Liver (tissue), 10 donors: ENCODE results near the gene CACNG6. TPM values are rescaled to one million over a fixed set of nuclear protein-coding genes. Genes with fewer than 3 reads are reported as not detected.

Experiments used
- DNase-seq: peaks from one replicate; pipeline ENCODE4 v3.0.0-alpha.2; 2017; ENCODE audit warnings: low spot score
- H3K27ac ChIP-seq, 2 donors: one replicate each; pipeline ENCODE4 v1.7.0; 2013; ENCODE audit warnings: inconsistent platforms in 2 of 2, low read length in 2 of 2, control low read depth in 1 of 2, low read depth in 1 of 2, mild to moderate bottlenecking in 1 of 2
- H3K27me3 ChIP-seq, 4 donors: one replicate each; pipeline versions ENCODE4 v1.6.1 to v1.7.0; 2013; ENCODE audit warnings: low read length in 3 of 4, inconsistent platforms in 1 of 4, mild to moderate bottlenecking in 1 of 4, moderate library complexity in 1 of 4; ENCODE audit not compliant: control insufficient read depth in 4 of 4, insufficient read depth in 4 of 4
- H3K36me3 ChIP-seq, 4 donors: one replicate each; pipeline versions ENCODE4 v1.6.1 to v1.7.0; 2013; ENCODE audit warnings: low read length in 3 of 4, mild to moderate bottlenecking in 3 of 4, low read depth in 1 of 4, moderate library complexity in 1 of 4; ENCODE audit not compliant: control insufficient read depth in 4 of 4, insufficient read depth in 3 of 4
- H3K4me1 ChIP-seq, 4 donors: one replicate each; pipeline versions ENCODE4 v1.6.1 to v1.7.0; 2013; ENCODE audit warnings: low read length in 3 of 4, mild to moderate bottlenecking in 3 of 4, moderate library complexity in 1 of 4; ENCODE audit not compliant: control insufficient read depth in 4 of 4, insufficient read depth in 4 of 4
- H3K4me3 ChIP-seq, 3 donors: one replicate each; pipeline versions ENCODE4 v1.6.1 to v1.7.0; 2013; ENCODE audit warnings: low read length in 3 of 3, control low read depth in 1 of 3, low read depth in 1 of 3, mild to moderate bottlenecking in 1 of 3
- H3K9ac ChIP-seq, 2 donors: one replicate each; pipeline ENCODE4 v1.7.0; 2013; ENCODE audit warnings: low read length in 2 of 2, mild to moderate bottlenecking in 2 of 2, moderate library complexity in 2 of 2, control low read depth in 1 of 2, low read depth in 1 of 2
- H3K9me3 ChIP-seq, 4 donors: one replicate each; pipeline versions ENCODE4 v1.6.1 to v1.7.0; 2013; ENCODE audit warnings: low read length in 3 of 4; ENCODE audit not compliant: control insufficient read depth in 4 of 4
- ATF3 ChIP-seq: IDR thresholded peaks from 2 replicates; pipeline ENCODE4 v1.6.1; 2016; ENCODE audit warnings: antibody characterized with exemption
- CTCF ChIP-seq: fragments of 150-350 bp; IDR thresholded peaks from 2 replicates; pipeline ENCODE4 v1.5.1; 2017; ENCODE audit warnings: improper control_type of control experiment, low read depth, low read length; ENCODE audit not compliant: missing input control
- EGR1 ChIP-seq, 2 donors: IDR thresholded peaks; 2 replicates each; pipeline ENCODE4 v1.6.1; 2016 to 2018; ENCODE audit warnings: antibody characterized with exemption in 2 of 2, low read depth in 2 of 2
- FOXA2 ChIP-seq: IDR thresholded peaks from 2 replicates; pipeline ENCODE4 v1.6.1; 2016; ENCODE audit warnings: antibody characterized with exemption
- HNF4A ChIP-seq, 2 donors: conservative IDR thresholded peaks; 2 replicates each; pipeline ENCODE4 v1.6.1; 2016; ENCODE audit warnings: antibody characterized with exemption in 2 of 2, mild to moderate bottlenecking in 2 of 2
- HNF4G ChIP-seq: IDR thresholded peaks from 2 replicates; pipeline ENCODE4 v1.6.1; 2016; ENCODE audit warnings: antibody characterized with exemption
- JUND ChIP-seq, 2 donors: IDR thresholded peaks; 2 replicates each; pipeline ENCODE4 v1.6.1; 2016; ENCODE audit warnings: antibody characterized with exemption in 2 of 2
- NR2F2 ChIP-seq: IDR thresholded peaks from 2 replicates; pipeline ENCODE4 v1.6.1; 2016; ENCODE audit warnings: antibody characterized with exemption
- RXRA ChIP-seq, 2 donors: IDR thresholded peaks; 2 replicates each; pipeline ENCODE4 v1.6.1; 2017 to 2018; ENCODE audit warnings: antibody characterized with exemption in 2 of 2, mild to moderate bottlenecking in 1 of 2
- TAF1 ChIP-seq: conservative IDR thresholded peaks from 2 replicates; pipeline ENCODE4 v1.6.1; 2016; ENCODE audit warnings: antibody characterized with exemption, mild to moderate bottlenecking
- YY1 ChIP-seq: IDR thresholded peaks from 2 replicates; pipeline ENCODE4 v1.6.1; 2016; ENCODE audit warnings: antibody characterized with exemption, mild to moderate bottlenecking
- WGBS: extraction: QIAGEN DNeasy Blood & Tissue Kit; methylation state at CpG from one replicate; pipeline ENCODE4 v1.1.7; 2013; 5-methylcytosine and 5-hydroxymethylcytosine counted together
- polyA plus RNA-seq, 2 donors: library from polyadenylated mRNA; stranded (reverse) in 1 of 2; unstranded in 1 of 2; fragments of 200-250 nt in 1 of 2; fragments of >200 nt in 1 of 2; fragmentation: Nextera tagmentation in 1 of 2; extraction: Ambion mirVana in 1 of 2; gene quantifications; one replicate each; pipeline versions ENCODE4 v1.2.1 to v1.2.3, GENCODE V29; 2013 to 2015
- small RNA-seq: library from RNA; depleted of rRNA; stranded (forward); fragments of <200 nt; gene quantifications from one replicate; pipeline ENCODE3, GENCODE V24; 2014
- total RNA-seq, 2 donors: library from RNA; depleted of rRNA; stranded (reverse); fragments of >200 nt; gene quantifications; one replicate each; pipeline ENCODE4 v1.2.3, GENCODE V29; 2014
- donor health status: healthy.
- donor health status: healthy.
- donor health status: healthy.
- donor health status: healthy.
- donor health status: healthy.

CACNG6 gene
- total and polyA plus RNA-seq, 4 donors: not detected

DNA sequence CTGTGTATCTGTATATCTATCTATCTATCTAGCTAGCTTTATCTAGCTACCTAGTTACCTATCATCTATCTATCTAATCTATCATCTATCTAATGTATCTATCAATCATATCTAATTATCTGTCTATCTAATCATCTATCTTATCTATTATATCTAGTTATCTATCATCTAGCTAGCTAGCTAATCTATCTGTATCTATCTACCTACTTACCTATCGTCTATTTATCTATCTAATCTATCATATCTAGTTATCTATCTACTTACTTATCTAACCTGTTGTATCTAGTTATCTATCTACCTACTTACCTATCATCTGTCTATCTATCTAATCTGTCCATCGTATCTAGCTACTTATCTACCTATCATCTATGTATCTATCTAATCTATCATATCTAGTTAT, 54.3 kb downstream of the CACNG6 start:
- 66% methylated on average over 2 of the region's 2 CpGs for WGBS

DNA sequence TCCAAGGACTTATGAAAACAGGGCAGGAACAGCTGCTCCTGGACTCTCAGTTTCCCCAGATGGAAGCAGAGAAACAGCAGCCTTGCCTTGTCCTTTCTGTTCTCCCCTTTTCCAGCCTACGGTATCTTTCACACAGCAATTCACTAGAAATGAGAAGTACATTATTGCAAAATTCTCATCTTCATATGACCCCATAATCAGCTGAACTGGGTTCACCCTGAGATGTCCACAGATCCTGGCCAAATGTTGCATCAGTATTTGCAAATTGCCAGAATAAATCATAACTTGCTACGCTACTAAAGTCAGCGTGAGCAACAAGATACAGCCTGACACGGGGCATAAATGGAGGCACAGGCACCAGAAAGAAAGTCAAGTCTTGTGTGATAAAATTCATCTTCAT, 56.2 kb downstream of the CACNG6 start:
- no peak for DNase-seq
- Histone ChIP-seq H3K4me1 (no peaks in the 10 kb centered on the region), H3K9ac (no peak overlapping the region), H3K27ac (no peak overlapping the region), H3K9me3 (peaks cover 0 to 2% (median 0%) of the 10 kb centered on the region in 4 donors), H3K36me3 (no peaks in the 10 kb centered on the region), H3K27me3 (peaks cover 0 to 5% (median 0%) of the 10 kb centered on the region in 4 donors), H3K4me3 (no peak overlapping the region)
- TF ChIP-seq NR2F2 (no peak), YY1 (no peak), RXRA (IDR thresholded peaks at IDR 0.05) (peak in 1 of 2 donors; percentile 10), JUND (IDR thresholded peaks at IDR 0.05) (no peak)
- 67% methylated on average over 4 of the region's 4 CpGs for WGBS

More for the DNA sequence above, 54.3 kb downstream of the CACNG6 start:
- Histone ChIP-seq H3K4me1 (no peaks in the 10 kb centered on the region), H3K27ac (no peak overlapping the region), H3K4me3 (no peak overlapping the region), H3K9me3 (peaks cover 0 to 2% (median 0%) of the 10 kb centered on the region in 4 donors), H3K27me3 (peaks cover 0 to 5% (median 0%) of the 10 kb centered on the region in 4 donors), H3K9ac (no peak overlapping the region), H3K36me3 (no peaks in the 10 kb centered on the region)
- TF ChIP-seq HNF4G (no peak), YY1 (no peak), EGR1 (IDR thresholded peaks at IDR 0.05; ENCODE audit: low read depth in 2 of 2) (no peak), CTCF (no peak), TAF1 (no peak), HNF4A (conservative IDR thresholded peaks at IDR 0.05) (no peak), FOXA2 (no peak), ATF3 (no peak)
- DNase-seq: no peak

Small RNA genes within 50 kb of the gene (small RNA-seq; reads per million reads assigned to genes)
- gene AC012314.20: not detected

Other genes starting within 250 kb of the CACNG6 start
- 1 to 10 TPM in 1 of 2 donors, under 1 TPM in 1; 0.98 to 1.8 TPM for gene NLRP12, start 167.3 kb upstream of the CACNG6 start, total RNA-seq
- under 1 TPM; 0.10 to 0.18 TPM for gene NLRP12, start 167.3 kb upstream of the CACNG6 start, polyA plus RNA-seq
- gene MYADM, start 123.8 kb upstream of the CACNG6 start, total RNA-seq: 1 to 10 TPM; 2.6 to 4.4 TPM
- 10 to 100 TPM in 1 of 2 donors, 1 to 10 TPM in 1; 8.8 to 28.0 TPM for gene MYADM, start 123.8 kb upstream of the CACNG6 start, polyA plus RNA-seq
- gene PRKCG, start 109.4 kb upstream of the CACNG6 start, total RNA-seq: under 1 TPM in 1 of 2 donors, not detected in 1; 0.09 TPM
- gene PRKCG, start 109.4 kb upstream of the CACNG6 start, polyA plus RNA-seq: not detected
- gene CACNG7, start 82.4 kb upstream of the CACNG6 start, total RNA-seq: not detected
- not detected for gene CACNG7, start 82.4 kb upstream of the CACNG6 start, polyA plus RNA-seq
- not detected for gene CACNG8, start 28.7 kb upstream of the CACNG6 start, total RNA-seq
- under 1 TPM in 1 of 2 donors, not detected in 1; under 0.01 TPM for gene CACNG8, start 28.7 kb upstream of the CACNG6 start, polyA plus RNA-seq
- 1 to 10 TPM in 1 of 2 donors, not detected in 1; 1.3 TPM for gene VSTM1, start 72.3 kb downstream of the CACNG6 start, total RNA-seq
- gene VSTM1, start 72.3 kb downstream of the CACNG6 start, polyA plus RNA-seq: under 1 TPM in 1 of 2 donors, not detected in 1; 0.07 TPM
- not detected for gene TARM1, start 89.7 kb downstream of the CACNG6 start, total RNA-seq
- not detected for gene TARM1, start 89.7 kb downstream of the CACNG6 start, polyA plus RNA-seq
- 1 to 10 TPM in 1 of 2 donors, under 1 TPM in 1; 0.65 to 1.0 TPM for gene OSCAR, start 109.2 kb downstream of the CACNG6 start, total RNA-seq
- gene OSCAR, start 109.2 kb downstream of the CACNG6 start, polyA plus RNA-seq: 1 to 10 TPM in 1 of 2 donors, under 1 TPM in 1; 0.60 to 2.0 TPM
- gene NDUFA3, start 111.2 kb downstream of the CACNG6 start, total RNA-seq: 10 to 100 TPM in 1 of 2 donors, 1 to 10 TPM in 1; 5.9 to 10.6 TPM
- 100 to 1,000 TPM; 126 to 343 TPM for gene NDUFA3, start 111.2 kb downstream of the CACNG6 start, polyA plus RNA-seq
- gene TFPT, start 124.0 kb downstream of the CACNG6 start, total RNA-seq: 1 to 10 TPM; 2.4 to 4.9 TPM
- gene TFPT, start 124.0 kb downstream of the CACNG6 start, polyA plus RNA-seq: 1 to 10 TPM; 3.5 to 5.6 TPM
- gene PRPF31, start 124.1 kb downstream of the CACNG6 start, total RNA-seq: 10 to 100 TPM; 23.8 to 33.0 TPM
- 10 to 100 TPM; 25.8 to 31.7 TPM for gene PRPF31, start 124.1 kb downstream of the CACNG6 start, polyA plus RNA-seq
- gene CNOT3, start 146.1 kb downstream of the CACNG6 start, total RNA-seq: 10 to 100 TPM in 1 of 2 donors, 1 to 10 TPM in 1; 6.3 to 13.0 TPM
- 10 to 100 TPM in 1 of 2 donors, 1 to 10 TPM in 1; 3.7 to 11.9 TPM for gene CNOT3, start 146.1 kb downstream of the CACNG6 start, polyA plus RNA-seq
- gene LENG1, start 168.1 kb downstream of the CACNG6 start, total RNA-seq: 1 to 10 TPM; 2.6 to 3.0 TPM
- gene LENG1, start 168.1 kb downstream of the CACNG6 start, polyA plus RNA-seq: 1 to 10 TPM; 2.8 to 4.4 TPM
- gene TMC4, start 181.5 kb downstream of the CACNG6 start, total RNA-seq: 1 to 10 TPM in 1 of 2 donors, under 1 TPM in 1; 0.23 to 1.8 TPM
- gene TMC4, start 181.5 kb downstream of the CACNG6 start, polyA plus RNA-seq: 1 to 10 TPM in 1 of 2 donors, under 1 TPM in 1; 0.92 to 2.4 TPM
- gene MBOAT7, start 197.9 kb downstream of the CACNG6 start, total RNA-seq: 10 to 100 TPM; 10.3 to 10.6 TPM
- 10 to 100 TPM; 19.3 to 31.5 TPM for gene MBOAT7, start 197.9 kb downstream of the CACNG6 start, polyA plus RNA-seq
- gene TSEN34, start 199.7 kb downstream of the CACNG6 start, total RNA-seq: 10 to 100 TPM; 21.8 to 37.9 TPM
- gene TSEN34, start 199.7 kb downstream of the CACNG6 start, polyA plus RNA-seq: 10 to 100 TPM; 15.5 to 27.4 TPM
- 1,000 to 10,000 TPM in 1 of 2 donors, 100 to 1,000 TPM in 1; 745 to 1,462 TPM for gene RPS9, start 209.2 kb downstream of the CACNG6 start, total RNA-seq
- gene RPS9, start 209.2 kb downstream of the CACNG6 start, polyA plus RNA-seq: 1,000 to 10,000 TPM in 1 of 2 donors, 100 to 1,000 TPM in 1; 290 to 1,080 TPM
- 10 to 100 TPM in 1 of 2 donors, 1 to 10 TPM in 1; 2.5 to 10.5 TPM for gene LILRB3, start 231.4 kb downstream of the CACNG6 start, total RNA-seq
- gene LILRB3, start 231.4 kb downstream of the CACNG6 start, polyA plus RNA-seq: 1 to 10 TPM; 2.2 to 4.2 TPM